HCT116 (cell line): Measurements from ENCODE around the gene RSPO4. TPM values are rescaled to one million over a fixed set of nuclear protein-coding genes. Genes with fewer than 3 reads are reported as not detected.
A peak's percentile ranks its signal among the peaks of the same experiment; 100 is the strongest.

Experiments used
- ATAC-seq: fragments of 200-7000 bp; cut with Tn5 transposase; 2 replicates; pipeline ENCODE4 v1.9.1; 2020; ENCODE audit warnings: mild to moderate bottlenecking, moderate library complexity
- BruUV-seq: library from RNA; stranded (reverse); fragments of 400-500 nt; replicated peaks from 2 replicates; lab custom pipeline; 2021; lab: Mats Ljungman, UMichigan
- CTCF ChIA-PET: fragments of 300-600 bp; sonication (Branson Sonifier 250); formaldehyde crosslinking; loops from one replicate; lab custom pipeline; 2021; ENCODE audit warnings: antibody characterized with exemption; lab: Charles Lee
- POLR2A ChIA-PET: fragments of 300-600, 350-600 bp; sonication (Branson Sonifier 250); formaldehyde crosslinking; loops from one replicate; lab custom pipeline; 2021; ENCODE audit warnings: antibody characterized with exemption; lab: Charles Lee
- RAD21 ChIA-PET, 2 experiments: fragments of 300-600 bp; sonication (Branson Sonifier 250); formaldehyde crosslinking; loops; one replicate each; lab custom pipeline; 2023; ENCODE audit warnings: low total read pairs in 2 of 2; ENCODE audit not compliant: uncharacterized antibody in 2 of 2, unreplicated experiment in 2 of 2, low non-redundant PET in 1 of 2; lab: Charles Lee
- DNase-seq: peaks from one replicate; pipeline ENCODE4 v3.0.0-alpha.2; 2010; ENCODE audit warnings: low read depth, low spot score
- H2AFZ ChIP-seq: fragments of 200-600 bp; shearing (Covaris generic), sonication (generic); 2 replicates; pipeline ENCODE4 v1.6.1; 2017; ENCODE audit warnings: low read depth, mixed run types, mixed read lengths, antibody characterized with exemption, low read length; ENCODE audit not compliant: poor library complexity, severe bottlenecking
- H3K27ac ChIP-seq: 2 replicates; pipeline ENCODE4 v1.5.1; 2012; ENCODE audit warnings: low read depth, low read length
- H3K27me3 ChIP-seq: fragments of 200-600 bp; sonication (generic); 2 replicates; pipeline ENCODE4 v1.6.1; 2016; ENCODE audit warnings: mixed run types, low read length, mixed read lengths; ENCODE audit not compliant: insufficient read depth
- H3K36me3 ChIP-seq, 2 experiments: fragments of 200-500 bp in 1 of 2; fragments of 200-600 bp in 1 of 2; sonication (Bioruptor generic) in 1 of 2; sonication (generic) in 1 of 2; 2 replicates each; pipeline versions ENCODE4 v1.5.1 to v1.6.1; 2014 to 2016; ENCODE audit warnings: low read length in 2 of 2, inconsistent platforms in 1 of 2, mixed read lengths in 1 of 2, mixed run types in 1 of 2; ENCODE audit not compliant: insufficient read depth in 2 of 2, control insufficient read depth in 1 of 2
- H3K4me1 ChIP-seq, 2 experiments: fragments of 200-600 bp in 1 of 2; sonication (generic) in 1 of 2; 2 replicates each; pipeline versions ENCODE4 v1.5.1 to v1.6.1; 2012 to 2017; ENCODE audit warnings: low read length in 2 of 2, inconsistent platforms in 1 of 2, mild to moderate bottlenecking in 1 of 2, mixed read lengths in 1 of 2, mixed run types in 1 of 2, moderate library complexity in 1 of 2; ENCODE audit not compliant: insufficient read depth in 2 of 2, control insufficient read depth in 1 of 2
- H3K4me2 ChIP-seq: fragments of 200-600 bp; sonication (generic); 2 replicates; pipeline ENCODE4 v1.6.1; 2017; ENCODE audit warnings: mixed run types, low read length, mixed read lengths
- H3K4me3 ChIP-seq, 2 experiments: fragments of 200-600 bp in 1 of 2; sonication (generic) in 1 of 2; replicated peaks in 1 of 2; 2 replicates each; pipeline ENCODE4 v1.5.1; 2011 to 2016; ENCODE audit warnings: low read length in 2 of 2, control low read depth in 1 of 2, low read depth in 1 of 2, mild to moderate bottlenecking in 1 of 2, mixed read lengths in 1 of 2, mixed run types in 1 of 2
- H3K79me2 ChIP-seq: fragments of 200-600 bp; sonication (generic); 2 replicates; pipeline ENCODE4 v1.6.1; 2017; ENCODE audit warnings: mild to moderate bottlenecking, mixed run types, low read length, moderate library complexity, mixed read lengths; ENCODE audit not compliant: insufficient read depth
- H3K9ac ChIP-seq: fragments of 200-600 bp; sonication (generic); 2 replicates; pipeline ENCODE4 v1.6.1; 2016; ENCODE audit warnings: low read length, mixed read lengths
- H3K9me2 ChIP-seq: fragments of 200-600 bp; sonication (generic), shearing (Covaris generic); 2 replicates; pipeline ENCODE4 v1.6.1; 2017; ENCODE audit warnings: mixed run types, mild to moderate bottlenecking, moderate library complexity; ENCODE audit not compliant: insufficient read depth
- H3K9me3 ChIP-seq, 2 experiments: fragments of 200-500 bp in 1 of 2; fragments of 200-600 bp in 1 of 2; sonication (Bioruptor generic) in 1 of 2; sonication (generic) in 1 of 2; 2 replicates each; pipeline ENCODE4 v1.6.1; 2014 to 2017; ENCODE audit warnings: low read length in 2 of 2, mixed read lengths in 2 of 2, inconsistent platforms in 1 of 2, low read depth in 1 of 2, mild to moderate bottlenecking in 1 of 2, mixed run types in 1 of 2, moderate library complexity in 1 of 2; ENCODE audit not compliant: control insufficient read depth in 1 of 2, insufficient read depth in 1 of 2
- H4K20me1 ChIP-seq: fragments of 200-600 bp; sonication (generic), shearing (Covaris generic); 2 replicates; pipeline ENCODE4 v1.6.1; 2017; ENCODE audit warnings: mixed run types, mild to moderate bottlenecking, moderate library complexity; ENCODE audit not compliant: insufficient read depth
- CBX3 ChIP-seq: IDR thresholded peaks from 2 replicates; pipeline ENCODE4 v1.6.1; 2012; ENCODE audit warnings: low read depth
- CTCF ChIP-seq, 3 experiments: fragments of 200-600 bp in 1 of 3; sonication (generic) in 1 of 3; IDR thresholded peaks in 2 of 3; conservative IDR thresholded peaks in 1 of 3; 2 replicates each; pipeline ENCODE4 v1.5.1; 2012 to 2017; ENCODE audit warnings: low read depth in 2 of 3, low read length in 2 of 3, antibody characterized with exemption in 1 of 3, borderline replicate concordance in 1 of 3, control low read depth in 1 of 3, mild to moderate bottlenecking in 1 of 3, mixed read lengths in 1 of 3, mixed run types in 1 of 3, moderate library complexity in 1 of 3; ENCODE audit not compliant: insufficient read depth in 1 of 3
- EZH2 ChIP-seq: fragments of 200-600 bp; sonication (generic); IDR thresholded peaks from 2 replicates; pipeline ENCODE4 v1.6.1; 2017; ENCODE audit warnings: antibody characterized with exemption, mixed run types
- FOSL1 ChIP-seq: IDR thresholded peaks from 2 replicates; pipeline ENCODE4 v1.6.1; 2012; ENCODE audit warnings: low read depth
- JUND ChIP-seq: IDR thresholded peaks from 2 replicates; pipeline ENCODE4 v1.6.1; 2012
- MAX ChIP-seq: IDR thresholded peaks from 2 replicates; pipeline ENCODE4 v1.6.1; 2012
- RAD21 ChIP-seq: IDR thresholded peaks from 2 replicates; pipeline ENCODE4 v1.6.1; 2012; ENCODE audit warnings: low read depth, mild to moderate bottlenecking
- SIN3A ChIP-seq: IDR thresholded peaks from 2 replicates; pipeline ENCODE4 v1.6.1; 2012; ENCODE audit warnings: low read depth
- SRF ChIP-seq: IDR thresholded peaks from 2 replicates; pipeline ENCODE4 v1.6.1; 2012; ENCODE audit warnings: low read depth
- TCF7L2 ChIP-seq: IDR thresholded peaks from 2 replicates; pipeline ENCODE4 v1.7.0; 2011; ENCODE audit warnings: borderline replicate concordance, inconsistent platforms; ENCODE audit not compliant: insufficient read depth, insufficient read length; ENCODE audit errors: extremely low read depth
- ZNF274 ChIP-seq: fragments of 200-500 bp; sonication (Bioruptor generic); IDR thresholded peaks from 2 replicates; pipeline ENCODE4 v1.6.1; 2014; ENCODE audit warnings: mild to moderate bottlenecking, low read depth, low read length, inconsistent platforms
- intact Hi-C: fragments of 100-400 bp; cut with micrococcal nuclease; formaldehyde crosslinking; loops from 2 replicates; pipeline ENCODE4 v1.10.0; 2022
- total RNA-seq: library from RNA; stranded (reverse); gene quantifications from one replicate; pipeline ENCODE4 v1.2.1, GENCODE V29; 2021; ENCODE audit not compliant: unreplicated experiment

The RSPO4 gene
- total RNA-seq, 1 experiment from 2014 or later, result 0.84 TPM

- Histone ChIP-seq H3K4me3 (no peak overlapping the region), H3K4me1 (peaks cover 0 to 7% of the 10 kb centered on the region in 2 experiments; a peak in 1 of 4 replicates), H3K4me2 (no peak overlapping the region), H4K20me1 (no peaks in the 10 kb centered on the region), H3K9me3 (no peaks in the 10 kb centered on the region), H3K27ac (no peak overlapping the region), H2AFZ (no peak overlapping the region), H3K27me3 (no peaks in the 10 kb centered on the region), H3K79me2 (no peaks in the 10 kb centered on the region), H3K9ac (no peak overlapping the region), H3K9me2 (no peaks in the 10 kb centered on the region), H3K36me3 (no peaks in the 10 kb centered on the region)
- BruUV-seq, result no TSS peak
- intact Hi-C loops, result loop anchor here (10.0 kb wide), 2 partner anchors 129 to 239 kb away; no protein-coding TSS in a partner anchor
- ATAC-seq, result no peak
- ChIA-PET CTCF (no interaction called here), POLR2A (no interaction called here), RAD21 (no interaction called here)
- TF ChIP-seq SRF, result no peak
- TF ChIP-seq CTCF (IDR thresholded peaks at IDR 0.05 in 2 of 3, conservative IDR thresholded peaks at IDR 0.05 in 1 of 3; ENCODE audit: borderline replicate concordance in 1 of 3, insufficient read depth in 1 of 3, low read depth in 2 of 3, low read length in 2 of 3), result no peak
- DNase-seq, result no peak
Observed at GRCh38 chr20:976033-976432, 26.1 kb downstream of the RSPO4 start.

DNA sequence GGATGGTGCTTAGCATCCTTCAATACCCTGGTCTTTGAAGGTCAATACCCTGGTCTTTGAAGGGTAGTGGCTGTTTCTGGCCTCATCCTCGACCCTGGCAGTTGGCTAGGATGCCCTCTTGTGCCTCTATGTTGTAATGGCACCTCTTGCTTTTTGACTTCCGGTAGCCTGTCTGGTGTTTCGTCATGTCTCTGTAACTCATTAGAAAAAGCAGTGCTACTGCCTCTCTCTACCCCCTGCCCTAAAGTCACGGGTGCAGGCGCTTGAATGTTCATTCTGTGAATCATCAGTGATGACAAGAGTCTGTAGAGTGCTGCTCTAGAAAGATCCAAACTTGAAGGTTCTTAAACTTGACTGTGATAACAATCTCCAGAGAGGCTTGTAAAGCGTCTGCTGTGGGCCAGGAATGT, 28.3 kb downstream of the RSPO4 start:
- peak; percentile 46; the same call in 1 of the 2 replicates for TF ChIP-seq CBX3
- TF ChIP-seq RAD21, result peak; percentile 58
- TF ChIP-seq CTCF (IDR thresholded peaks at IDR 0.05 in 2 of 3, conservative IDR thresholded peaks at IDR 0.05 in 1 of 3; ENCODE audit: borderline replicate concordance in 1 of 3, insufficient read depth in 1 of 3, low read depth in 2 of 3, low read length in 2 of 3), result peak; percentile 56 to 73 (median 70); a peak in 5 of 6 replicates
- no peak for TF ChIP-seq FOSL1
- TF ChIP-seq EZH2, result no peak
- TF ChIP-seq ZNF274, result no peak
- TF ChIP-seq SIN3A, result no peak
- no peak for TF ChIP-seq JUND
- no peak for TF ChIP-seq TCF7L2
- TF ChIP-seq MAX, result no peak; the same call in 1 of the 2 replicates

More for the DNA sequence above, 28.3 kb downstream of the RSPO4 start:
- Histone ChIP-seq H3K27me3 (no peaks in the 10 kb centered on the region), H3K9me3 (no peaks in the 10 kb centered on the region), H3K79me2 (no peaks in the 10 kb centered on the region), H3K27ac (no peak overlapping the region), H4K20me1 (no peaks in the 10 kb centered on the region), H3K9me2 (no peaks in the 10 kb centered on the region), H2AFZ (peak overlapping the region; percentile 89), H3K4me3 (no peak overlapping the region), H3K9ac (no peak overlapping the region), H3K4me2 (peak overlapping the region; percentile 29; the same call in 1 of the 2 replicates), H3K36me3 (no peaks in the 10 kb centered on the region), H3K4me1 (peaks cover 0 to 7% of the 10 kb centered on the region in 2 experiments; a peak in 1 of 4 replicates)
- ChIA-PET CTCF (interaction anchor here (1.6 kb wide), 1 partner anchor 17 kb away, joined by 5 read pairs; no protein-coding TSS in a partner anchor), POLR2A (no interaction called here), RAD21 (no interaction called here)
- BruUV-seq, result no TSS peak
- intact Hi-C loops, result loop anchor here (10.0 kb wide), 2 partner anchors 131 to 241 kb away; no protein-coding TSS in a partner anchor
- DNase-seq (peak; percentile 55), ATAC-seq (peak; percentile 93)
